Lower leg skin (tissue), 4 donors: ENCODE measurements around the gene TAPBPL. TPM values are rescaled to one million over a fixed set of nuclear protein-coding genes. Genes with fewer than 3 reads are reported as not detected.

Experiments
- DNase-seq, 2 donors: peaks; one replicate each; pipeline ENCODE4 v3.0.0-alpha.2; 2019; ENCODE audit warnings: low spot score in 2 of 2
- H3K4me3 ChIP-seq: fragments of 200-600 bp; sonication (generic); 2 replicates; pipeline ENCODE4 v1.5.1; 2017; ENCODE audit warnings: mild to moderate bottlenecking, low read depth; ENCODE audit not compliant: poor library complexity, severe bottlenecking
- POLR2A ChIP-seq, 2 donors: fragments of 450-650 bp; IDR thresholded peaks; one replicate each; pipeline ENCODE4 v1.6.1; 2016 to 2017; ENCODE audit warnings: antibody characterized with exemption in 2 of 2, mild to moderate bottlenecking in 1 of 2, moderate library complexity in 1 of 2
- WGBS, 2 donors: methylation state at CpG; one replicate each; pipeline ENCODE4 v1.1.5; 2018; 5-methylcytosine and 5-hydroxymethylcytosine counted together
- intact Hi-C: fragments of 100-400 bp; cut with DNase I; formaldehyde crosslinking; loops from one replicate; pipeline ENCODE4 v1.15.0; 2023; ENCODE audit warnings: low total_unique reads
- total RNA-seq, 4 donors: library from RNA; depleted of rRNA; stranded (reverse); fragments of >200 nt; gene quantifications; one replicate each; pipeline ENCODE4 v1.1.0, GENCODE V29; 2016
- TF ChIP-seq, protein P1 (sequence below), 3 donors: fragments of 450-650 bp; IDR thresholded peaks; one replicate each; pipeline ENCODE4 v1.5.1; 2016; ENCODE audit warnings: antibody characterized with exemption in 3 of 3, mild to moderate bottlenecking in 3 of 3, moderate library complexity in 2 of 3

The TAPBPL gene
- total RNA-seq, 4 donors from 2014 or later: 11.4 to 23.8 (median 17.6) TPM

DNA sequence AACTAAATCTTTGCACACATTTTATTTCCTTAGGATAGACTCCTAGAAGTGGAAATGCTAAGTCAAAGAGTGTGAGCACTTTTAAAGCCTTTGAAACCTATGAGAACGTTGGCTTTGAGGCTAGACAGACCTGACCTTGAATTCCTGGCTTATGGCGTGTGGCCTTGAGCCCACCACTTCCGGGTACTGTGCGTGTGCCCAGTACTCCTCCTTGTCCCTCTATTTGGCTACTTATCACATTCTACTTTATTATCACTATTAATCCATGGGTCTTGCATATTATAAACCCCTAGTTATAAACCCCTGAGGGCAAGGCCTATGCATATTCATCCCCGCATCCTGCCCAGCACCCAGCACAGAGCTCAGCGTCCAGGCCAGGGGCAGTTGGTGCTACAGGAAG, 33.0 kb upstream of the TAPBPL start:
- intact Hi-C loops: no loop called here
- no peak for DNase-seq
- TF ChIP-seq, protein P1, sequence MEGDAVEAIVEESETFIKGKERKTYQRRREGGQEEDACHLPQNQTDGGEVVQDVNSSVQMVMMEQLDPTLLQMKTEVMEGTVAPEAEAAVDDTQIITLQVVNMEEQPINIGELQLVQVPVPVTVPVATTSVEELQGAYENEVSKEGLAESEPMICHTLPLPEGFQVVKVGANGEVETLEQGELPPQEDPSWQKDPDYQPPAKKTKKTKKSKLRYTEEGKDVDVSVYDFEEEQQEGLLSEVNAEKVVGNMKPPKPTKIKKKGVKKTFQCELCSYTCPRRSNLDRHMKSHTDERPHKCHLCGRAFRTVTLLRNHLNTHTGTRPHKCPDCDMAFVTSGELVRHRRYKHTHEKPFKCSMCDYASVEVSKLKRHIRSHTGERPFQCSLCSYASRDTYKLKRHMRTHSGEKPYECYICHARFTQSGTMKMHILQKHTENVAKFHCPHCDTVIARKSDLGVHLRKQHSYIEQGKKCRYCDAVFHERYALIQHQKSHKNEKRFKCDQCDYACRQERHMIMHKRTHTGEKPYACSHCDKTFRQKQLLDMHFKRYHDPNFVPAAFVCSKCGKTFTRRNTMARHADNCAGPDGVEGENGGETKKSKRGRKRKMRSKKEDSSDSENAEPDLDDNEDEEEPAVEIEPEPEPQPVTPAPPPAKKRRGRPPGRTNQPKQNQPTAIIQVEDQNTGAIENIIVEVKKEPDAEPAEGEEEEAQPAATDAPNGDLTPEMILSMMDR (IDR thresholded peaks at IDR 0.05): no peak
- no peak for TF ChIP-seq POLR2A (IDR thresholded peaks at IDR 0.05)
- WGBS, 2 donors: 83 to 85% methylated on average over 6 of the region's 6 CpGs
- H3K4me3 ChIP-seq: no peak overlapping the region

DNA sequence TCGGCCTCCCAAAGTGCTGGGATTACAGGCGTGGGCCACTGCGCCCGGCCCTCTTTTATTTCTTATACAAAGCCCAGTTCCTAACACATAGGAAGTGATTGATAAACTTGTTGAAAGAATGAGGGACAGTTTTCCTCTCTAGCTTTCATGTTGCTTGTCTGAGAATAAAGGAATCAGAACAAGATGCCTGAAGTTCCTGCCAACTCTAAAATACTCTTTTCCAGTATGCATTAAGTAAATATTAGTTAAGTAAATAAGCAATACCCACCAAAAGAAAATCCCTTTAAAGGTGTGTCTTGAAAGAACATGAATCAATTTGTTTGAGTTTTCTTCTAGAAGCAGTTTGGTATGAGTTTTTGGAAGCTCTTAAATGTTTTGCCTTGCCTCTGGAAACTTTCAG, 31.5 kb upstream of the TAPBPL start:
- TF ChIP-seq, protein P1 (IDR thresholded peaks at IDR 0.05): no peak
- TF ChIP-seq POLR2A (IDR thresholded peaks at IDR 0.05): no peak
- DNase-seq: no peak
- 58 to 74% methylated on average over 4 of the region's 4 CpGs for WGBS, 2 donors
- H3K4me3 ChIP-seq: no peak overlapping the region
- intact Hi-C loops: loop anchor here (5.0 kb wide), 2 partner anchors 47 to 117 kb away; no protein-coding TSS in a partner anchor

DNA sequence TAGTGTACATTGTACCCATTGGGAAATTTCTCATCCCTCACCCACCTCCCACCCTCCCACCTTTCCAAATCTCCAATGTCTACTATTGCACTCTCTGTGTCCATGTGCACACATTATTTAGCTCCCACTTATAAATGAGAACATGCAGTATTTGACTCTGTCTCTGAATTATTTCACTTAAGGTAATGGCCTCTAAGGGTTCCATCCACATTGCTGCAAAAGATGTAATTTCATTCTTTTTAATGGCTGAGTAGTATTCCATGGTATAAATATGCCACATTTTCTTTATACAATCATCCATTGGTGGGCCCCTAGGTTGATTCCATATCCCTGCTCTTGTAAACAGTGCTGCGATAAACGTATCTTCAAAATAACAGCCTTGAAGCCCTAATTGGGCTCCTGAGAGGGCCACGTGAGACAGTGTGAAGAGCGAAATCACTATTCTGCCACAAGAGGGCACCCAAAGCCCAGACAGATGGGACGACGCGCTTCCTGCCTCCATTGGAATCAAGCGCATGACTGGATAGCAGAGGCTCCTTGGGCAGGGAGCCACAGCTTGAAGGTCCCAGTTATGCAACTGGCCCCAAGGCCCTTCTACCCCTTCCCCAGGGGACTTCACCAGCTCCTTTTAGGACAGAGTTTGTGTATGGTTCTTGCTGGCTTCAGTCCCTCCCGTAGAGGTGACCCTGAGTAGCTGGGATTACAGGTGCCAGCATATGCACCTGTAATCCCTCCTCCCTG, 28.4 kb upstream of the TAPBPL start:
- no peak overlapping the region for H3K4me3 ChIP-seq
- WGBS, 2 donors: 3 to 6% methylated on average over 9 of the region's 9 CpGs
- no peak for TF ChIP-seq POLR2A (IDR thresholded peaks at IDR 0.05)
- TF ChIP-seq, protein P1 (IDR thresholded peaks at IDR 0.05): peak in 1 of 3 donors; percentile 56
- peak; percentile 87 to 96 for DNase-seq
- intact Hi-C loops: loop anchor here (5.0 kb wide), 2 partner anchors 44 to 114 kb away; no protein-coding TSS in a partner anchor

DNA sequence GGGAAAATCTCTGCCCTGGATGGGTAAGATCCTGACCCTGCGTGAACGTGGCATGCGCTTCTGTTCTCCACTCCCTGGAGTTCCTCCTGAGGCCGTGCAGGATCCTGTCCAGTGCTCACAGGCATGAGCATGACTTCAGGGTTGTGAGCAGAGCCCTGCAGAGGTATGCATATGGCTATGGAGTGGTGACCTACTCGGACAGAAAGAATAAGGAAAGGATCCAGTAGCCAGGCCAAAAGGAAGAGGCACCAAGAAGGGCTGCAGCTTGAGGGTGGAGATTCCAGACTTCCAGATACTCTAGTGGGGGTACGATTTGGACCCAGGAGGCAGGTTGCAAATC, 27.9 kb upstream of the TAPBPL start:
- 38 to 39% methylated on average over 6 of the region's 6 CpGs for WGBS, 2 donors
- TF ChIP-seq, protein P1 (IDR thresholded peaks at IDR 0.05): no peak
- TF ChIP-seq POLR2A (IDR thresholded peaks at IDR 0.05): no peak
- intact Hi-C loops: loop anchor here (5.0 kb wide), 2 partner anchors 43 to 113 kb away; no protein-coding TSS in a partner anchor

DNA sequence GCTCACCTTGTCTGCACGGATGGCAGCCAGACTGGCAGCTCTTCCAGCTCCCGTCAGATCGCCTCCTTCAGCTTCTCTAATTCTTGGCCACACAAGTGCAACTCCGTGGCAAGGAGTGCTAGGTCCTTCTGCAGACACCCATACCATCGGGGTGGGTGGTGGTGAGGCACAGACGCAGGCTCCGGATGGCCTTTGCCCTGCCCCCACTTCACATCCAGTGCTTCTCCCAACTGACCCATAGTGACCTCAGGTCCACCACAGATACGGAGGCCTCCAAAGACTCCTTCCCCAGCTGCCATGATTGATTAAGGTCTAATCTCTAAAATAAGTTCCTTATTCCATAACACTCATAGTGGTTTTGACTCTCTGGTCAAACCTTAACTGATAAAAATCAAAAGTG, 27.0 kb upstream of the TAPBPL start:
- no peak for TF ChIP-seq POLR2A (IDR thresholded peaks at IDR 0.05)
- TF ChIP-seq, protein P1 (IDR thresholded peaks at IDR 0.05): no peak
- intact Hi-C loops: loop anchor here (5.0 kb wide), 2 partner anchors 42 to 112 kb away; no protein-coding TSS in a partner anchor

More for the DNA sequence above, 27.9 kb upstream of the TAPBPL start:
- no peak for DNase-seq
- no peak overlapping the region for H3K4me3 ChIP-seq

More for the DNA sequence above, 27.0 kb upstream of the TAPBPL start:
- WGBS, 2 donors: 81 to 92% methylated on average over 8 of the region's 8 CpGs
- H3K4me3 ChIP-seq: no peak overlapping the region
- no peak for DNase-seq
